Aorta (tissue), 5 donors: ENCODE measurements around the gene EDNRA. TPM values are rescaled to one million over a fixed set of nuclear protein-coding genes. Genes with fewer than 3 reads are reported as not detected.

Experiments
- ATAC-seq: fragments of 200-7000 bp; cut with Tn5 transposase; one replicate; pipeline ENCODE4 v1.9.1; 2022; ENCODE audit warnings: moderate library complexity; ENCODE audit not compliant: low FRiP score
- DNase-seq, 2 donors: peaks; one replicate each; pipeline ENCODE4 v3.0.0-alpha.2; 2020
- H3K27ac ChIP-seq, 2 donors: one replicate each; pipeline ENCODE4 v1.5.1; 2013; ENCODE audit warnings: low read length in 2 of 2, mild to moderate bottlenecking in 2 of 2, moderate library complexity in 2 of 2, control low read depth in 1 of 2, inconsistent platforms in 1 of 2, low read depth in 1 of 2
- H3K27me3 ChIP-seq, 2 donors: one replicate each; pipeline ENCODE4 v1.6.1; 2013; ENCODE audit warnings: control low read depth in 1 of 2, low read length in 1 of 2, mild to moderate bottlenecking in 1 of 2, moderate library complexity in 1 of 2; ENCODE audit not compliant: insufficient read depth in 2 of 2, control insufficient read depth in 1 of 2
- H3K36me3 ChIP-seq, 2 donors: one replicate each; pipeline ENCODE4 v1.6.1; 2013; ENCODE audit warnings: control low read depth in 1 of 2, low read length in 1 of 2, mild to moderate bottlenecking in 1 of 2; ENCODE audit not compliant: insufficient read depth in 2 of 2, control insufficient read depth in 1 of 2
- H3K4me1 ChIP-seq, 2 donors: one replicate each; pipeline ENCODE4 v1.6.1; 2013; ENCODE audit warnings: low read length in 2 of 2, control low read depth in 1 of 2, mild to moderate bottlenecking in 1 of 2, moderate library complexity in 1 of 2; ENCODE audit not compliant: insufficient read depth in 2 of 2, control insufficient read depth in 1 of 2
- H3K4me3 ChIP-seq, 2 donors: one replicate each; pipeline ENCODE4 v1.5.1; 2013; ENCODE audit warnings: low read length in 2 of 2, control low read depth in 1 of 2, mild to moderate bottlenecking in 1 of 2
- H3K9me3 ChIP-seq: one replicate; pipeline ENCODE4 v1.6.1; 2013; ENCODE audit warnings: mild to moderate bottlenecking, low read length; ENCODE audit not compliant: control insufficient read depth
- WGBS, 2 donors: extraction: QIAGEN DNeasy Blood & Tissue Kit; methylation state at CpG; one replicate each; pipeline ENCODE4 v1.1.7; 2013; 5-methylcytosine and 5-hydroxymethylcytosine counted together
- intact Hi-C, 2 donors: fragments of 100-400 bp; cut with DNase I; formaldehyde crosslinking; loops; one replicate each; pipeline versions ENCODE4 v1.14.2 to v1.15.0; 2022
- polyA plus RNA-seq, 2 donors: library from polyadenylated mRNA; stranded (reverse); fragments of 200-250 nt; gene quantifications; one replicate each; pipeline ENCODE4 v1.2.3, GENCODE V29; 2013
- total RNA-seq, 2 donors: library from RNA; stranded (reverse); fragmentation: NEBNext Ultra II Directional; extraction: Animal tissue kit (Norgen Biotek cat#: 25700); gene quantifications; one replicate each; pipeline ENCODE4 v1.2.1, GENCODE V29; 2021
- donor health status: healthy with polysubstance abuse.
- donor health status: Bipolar disorder and iron deficiency.
- donor health status: DM: no; HTN: no; CAD: no.
- donor health status: DM: no; HTN: no; CAD: no.
- donor health status: DM: yes; HTN: yes; CAD: no.

The EDNRA gene
- total and polyA plus RNA-seq, 4 donors = 2.1 to 28.0 (median 14.5) TPM

DNA sequence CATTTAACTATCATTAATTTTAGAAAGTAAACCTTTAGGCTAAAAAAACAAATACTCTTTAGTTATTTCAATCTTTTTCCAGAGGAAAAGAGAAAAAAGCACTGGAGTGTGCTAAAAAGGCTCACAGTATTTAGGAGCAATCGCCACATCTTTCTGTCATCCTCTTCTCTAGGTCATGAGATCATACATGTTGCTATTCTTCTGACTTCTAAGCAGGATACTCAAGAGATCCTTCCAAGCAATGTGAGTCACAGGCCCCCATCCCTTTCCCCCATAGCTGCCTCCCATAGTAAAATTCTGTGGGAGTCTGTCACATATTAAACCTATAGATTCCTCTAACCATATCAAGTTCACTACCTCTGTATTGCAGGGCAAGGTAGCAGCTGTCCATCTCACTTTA is 7.7 kb downstream of the EDNRA start:
- intact Hi-C loops = no loop called here
- Histone ChIP-seq H3K4me3 (no peak overlapping the region), H3K27me3 (no peaks in the 10 kb centered on the region), H3K27ac (no peak overlapping the region), H3K36me3 (no peaks in the 10 kb centered on the region), H3K4me1 (peaks cover 0 to 12% of the 10 kb centered on the region in 2 donors), H3K9me3 (no peaks in the 10 kb centered on the region)
- DNase-seq (no peak), ATAC-seq (no peak)
- 63 to 68% methylated on average over 1 of the region's 1 CpG for WGBS, 2 donors

DNA sequence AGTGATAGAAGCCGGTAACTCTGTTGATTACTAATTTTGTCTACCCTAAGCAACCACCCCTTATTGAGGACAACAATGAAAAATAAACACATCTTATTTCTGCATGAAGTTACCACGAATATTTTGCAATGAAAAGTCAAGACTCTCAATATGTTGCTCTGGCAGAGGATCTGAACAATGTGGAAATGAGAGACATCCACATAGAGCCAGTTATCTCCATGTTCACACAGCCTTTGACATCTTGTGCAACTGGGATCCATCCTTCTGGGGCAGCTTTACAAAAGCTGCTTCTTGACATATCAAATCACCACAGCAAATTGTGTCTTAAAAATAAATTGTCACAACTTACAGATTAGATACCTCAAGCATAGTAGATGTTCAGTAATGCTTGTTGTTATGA is 10.2 kb downstream of the EDNRA start:
- Histone ChIP-seq H3K27ac (no peak overlapping the region), H3K4me1 (peaks cover 0 to 7% of the 10 kb centered on the region in 2 donors), H3K4me3 (no peak overlapping the region), H3K27me3 (no peaks in the 10 kb centered on the region), H3K36me3 (no peaks in the 10 kb centered on the region), H3K9me3 (no peaks in the 10 kb centered on the region)
- intact Hi-C loops = no loop called here
- ATAC-seq (no peak), DNase-seq (no peak)
- WGBS, 2 donors = 69 to 74% methylated on average over 2 of the region's 2 CpGs

DNA sequence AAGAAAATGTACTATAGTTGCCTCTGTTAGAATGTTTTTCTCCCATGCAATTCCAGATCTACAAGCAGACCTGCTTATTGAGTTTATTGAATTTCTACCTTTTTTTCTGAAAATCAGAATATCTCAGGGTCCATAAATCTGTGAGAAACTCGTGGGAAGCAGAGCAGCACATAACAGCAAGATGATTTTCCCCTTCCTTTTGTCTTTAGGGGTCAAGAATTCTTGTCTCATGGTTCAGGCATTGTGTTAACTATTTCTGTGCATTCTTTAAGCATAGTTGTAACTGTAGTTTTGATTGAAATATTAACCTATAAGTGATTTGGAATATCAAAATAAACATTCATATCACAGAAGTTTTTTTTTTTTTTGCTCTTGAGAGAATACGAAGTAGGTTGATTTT is 11.4 kb downstream of the EDNRA start:
- H3K27me3 ChIP-seq = no peaks in the 10 kb centered on the region
- 16 to 31% methylated on average over 2 of the region's 2 CpGs for WGBS, 2 donors
- no peak for ATAC-seq
- no peaks in the 10 kb centered on the region for H3K36me3 ChIP-seq
- H3K9me3 ChIP-seq = no peaks in the 10 kb centered on the region
- peaks cover 0 to 4% of the 10 kb centered on the region in 2 donors for H3K4me1 ChIP-seq
- H3K27ac ChIP-seq = no peak overlapping the region
- no peak overlapping the region for H3K4me3 ChIP-seq
- intact Hi-C loops = no loop called here
- no peak for DNase-seq

DNA sequence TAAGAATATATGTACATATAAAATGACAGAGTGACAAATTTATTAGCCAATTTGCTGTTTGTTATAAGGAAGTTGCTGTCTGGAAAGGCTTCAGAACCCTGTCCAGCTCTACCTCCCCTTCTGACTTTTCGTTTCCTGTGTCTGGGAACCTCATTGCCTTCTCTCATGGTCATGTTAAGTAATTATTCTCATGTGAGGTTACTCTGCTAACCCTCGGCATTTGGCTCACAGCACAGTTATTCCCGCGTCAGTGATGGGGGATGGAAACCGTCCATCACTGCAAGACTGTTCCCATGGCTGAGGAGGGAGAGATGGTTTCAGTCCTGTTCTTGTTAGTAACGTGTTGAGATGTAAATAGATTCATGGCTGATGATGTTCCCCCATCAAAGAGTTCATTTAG is 11.9 kb downstream of the EDNRA start:
- no peak overlapping the region for H3K27ac ChIP-seq
- DNase-seq (no peak), ATAC-seq (peak; percentile 49)
- H3K4me3 ChIP-seq = no peak overlapping the region
- peaks cover 0 to 4% of the 10 kb centered on the region in 2 donors for H3K4me1 ChIP-seq
- no peaks in the 10 kb centered on the region for H3K9me3 ChIP-seq
- WGBS, 2 donors = 3 to 4% methylated on average over 6 of the region's 6 CpGs
- intact Hi-C loops = no loop called here
- H3K36me3 ChIP-seq = no peaks in the 10 kb centered on the region
- no peaks in the 10 kb centered on the region for H3K27me3 ChIP-seq

DNA sequence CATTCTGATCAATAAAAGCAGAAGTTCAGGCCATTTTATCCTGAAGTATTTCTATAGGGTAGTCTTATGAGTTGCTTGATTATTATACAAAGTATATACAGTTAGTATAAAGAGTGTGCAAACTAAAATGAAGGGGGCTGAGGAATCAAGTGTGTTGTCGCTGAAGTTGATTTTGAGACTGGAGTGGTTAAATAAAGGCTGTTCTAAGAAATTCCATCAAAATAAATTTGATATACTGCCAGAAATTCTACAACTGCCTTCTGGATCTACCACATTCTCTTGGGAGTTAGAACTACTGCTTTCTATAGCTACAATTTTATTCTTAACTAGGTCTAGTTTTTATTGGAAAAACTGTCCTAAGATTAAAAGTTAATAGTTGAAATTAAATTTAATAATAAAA is 12.4 kb downstream of the EDNRA start:
- Histone ChIP-seq H3K27me3 (no peaks in the 10 kb centered on the region), H3K4me3 (no peak overlapping the region), H3K27ac (no peak overlapping the region), H3K9me3 (no peaks in the 10 kb centered on the region), H3K36me3 (no peaks in the 10 kb centered on the region), H3K4me1 (peaks cover 0 to 9% of the 10 kb centered on the region in 2 donors)
- WGBS, 2 donors = 32 to 46% methylated on average over 1 of the region's 1 CpG
- DNase-seq (no peak), ATAC-seq (no peak)
- intact Hi-C loops = no loop called here

DNA sequence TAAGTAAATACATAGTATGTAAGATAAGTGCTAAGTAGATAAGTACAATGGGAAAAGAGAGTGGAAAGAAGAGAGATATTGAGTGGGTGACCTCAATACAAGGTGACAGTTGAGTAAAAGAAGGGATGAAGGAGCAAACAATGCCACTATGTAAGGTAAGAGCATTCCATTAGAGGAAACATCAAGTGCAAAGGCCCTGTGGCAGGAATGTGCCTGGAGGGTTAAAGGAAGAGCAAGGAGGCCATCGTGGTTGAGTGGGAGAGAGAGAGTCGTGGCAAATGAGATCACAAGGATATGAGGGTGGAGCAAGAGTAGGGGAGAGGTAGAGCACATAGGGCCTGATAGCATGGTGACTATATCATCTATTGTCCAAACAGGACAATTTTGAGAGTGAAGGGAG is 13.4 kb downstream of the EDNRA start:
- Histone ChIP-seq H3K4me1 (peaks cover 0 to 9% of the 10 kb centered on the region in 2 donors), H3K4me3 (no peak overlapping the region), H3K27ac (no peak overlapping the region), H3K9me3 (no peaks in the 10 kb centered on the region), H3K36me3 (no peaks in the 10 kb centered on the region), H3K27me3 (no peaks in the 10 kb centered on the region)
- DNase-seq (no peak), ATAC-seq (no peak)
- 79 to 83% methylated on average over 2 of the region's 2 CpGs for WGBS, 2 donors
- intact Hi-C loops = no loop called here

DNA sequence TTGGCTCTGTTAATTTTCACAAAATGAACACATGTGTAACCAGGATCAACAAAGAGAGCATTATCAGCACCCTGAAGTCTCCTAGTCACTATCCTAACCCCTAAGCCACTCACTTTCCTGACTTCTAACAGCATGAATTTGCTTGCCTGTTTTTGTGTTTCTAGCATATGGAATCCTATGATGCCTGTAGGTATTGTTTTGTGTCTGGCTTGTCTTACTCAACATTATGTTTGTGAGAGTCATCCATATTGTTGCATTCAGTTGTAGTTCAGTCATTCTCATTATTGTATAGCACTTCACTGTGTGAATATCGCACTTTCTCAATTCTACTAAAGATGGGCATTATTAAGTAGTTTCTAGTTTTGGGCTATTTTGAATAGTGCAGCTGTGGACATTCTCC is 15.6 kb downstream of the EDNRA start:
- ATAC-seq (no peak), DNase-seq (no peak)
- Histone ChIP-seq H3K4me3 (no peak overlapping the region), H3K27ac (no peak overlapping the region), H3K36me3 (no peaks in the 10 kb centered on the region), H3K4me1 (peaks cover 0 to 9% of the 10 kb centered on the region in 2 donors), H3K9me3 (no peaks in the 10 kb centered on the region), H3K27me3 (no peaks in the 10 kb centered on the region)
- 97 to 98% methylated on average over 1 of the region's 1 CpG for WGBS, 2 donors
- intact Hi-C loops = no loop called here

DNA sequence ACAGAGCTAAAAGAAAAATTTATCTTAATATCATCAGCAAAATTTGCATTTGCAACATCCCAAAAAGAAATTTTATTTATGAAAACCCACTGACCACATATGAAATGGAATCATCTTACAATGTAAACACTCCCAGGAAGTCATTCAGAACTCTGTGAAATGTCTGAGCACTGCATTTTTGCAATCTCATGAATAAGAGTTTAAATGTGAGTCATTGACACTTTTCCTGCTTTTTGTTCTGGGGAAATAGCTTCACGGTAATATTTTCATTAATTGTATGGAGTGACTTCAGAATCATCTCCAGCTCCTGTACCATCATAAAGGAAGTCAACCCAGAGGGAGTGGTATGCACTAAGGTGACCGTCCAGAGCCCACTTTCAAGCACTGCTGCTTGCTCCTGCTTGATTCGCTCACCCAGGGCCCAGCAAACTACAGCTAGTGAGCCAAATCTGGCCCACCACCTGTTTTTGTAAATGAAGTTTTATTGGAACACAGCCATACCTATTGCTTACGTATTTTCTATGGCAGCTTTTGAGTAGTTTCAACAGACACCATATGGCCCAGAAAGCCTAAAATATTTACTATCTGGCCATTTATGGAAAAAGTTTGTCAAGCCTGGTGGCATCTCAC is 17.2 kb downstream of the EDNRA start:
- intact Hi-C loops = no loop called here
- 45 to 56% methylated on average over 4 of the region's 4 CpGs for WGBS, 2 donors
- Histone ChIP-seq H3K27ac (peak overlapping the region in 1 of 2 donors; percentile 25), H3K9me3 (no peaks in the 10 kb centered on the region), H3K4me3 (no peak overlapping the region), H3K36me3 (no peaks in the 10 kb centered on the region), H3K27me3 (no peaks in the 10 kb centered on the region), H3K4me1 (peaks cover 0 to 5% of the 10 kb centered on the region in 2 donors)
- DNase-seq = no peak
- ATAC-seq = no peak

DNA sequence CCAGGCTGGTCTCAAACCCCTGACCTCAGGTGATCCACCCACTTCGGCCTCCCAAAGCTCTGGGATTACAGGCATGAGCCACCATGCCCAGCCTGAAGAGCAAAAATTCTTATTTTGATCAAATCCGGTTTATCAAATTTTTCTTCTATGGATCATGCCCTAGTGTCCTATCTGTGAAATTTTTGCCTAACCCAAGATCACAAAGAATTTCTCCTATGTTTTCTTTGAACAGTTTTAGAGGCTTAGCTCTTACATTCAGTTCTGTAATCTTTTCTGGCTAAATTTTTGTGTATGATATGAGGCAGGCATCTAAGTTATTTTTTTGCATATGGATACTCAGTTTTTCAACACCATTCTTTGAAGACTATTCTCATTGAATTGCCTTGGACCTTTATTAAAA is 27.4 kb downstream of the EDNRA start:
- WGBS, 2 donors = 86 to 92% methylated on average over 2 of the region's 2 CpGs
- intact Hi-C loops = no loop called here
- Histone ChIP-seq H3K9me3 (no peaks in the 10 kb centered on the region), H3K27me3 (no peaks in the 10 kb centered on the region), H3K4me1 (peaks cover 0 to 2% of the 10 kb centered on the region in 2 donors), H3K4me3 (no peak overlapping the region), H3K36me3 (no peaks in the 10 kb centered on the region), H3K27ac (no peak overlapping the region)
- ATAC-seq (no peak), DNase-seq (no peak)
